Naive B cell (primary cell): Measurements from ENCODE around the gene NECTIN4. TPM values are rescaled to one million over a fixed set of nuclear protein-coding genes. Genes with fewer than 3 reads are reported as not detected.
"Not testable (repeated sequence)": the region's sequence is repeated elsewhere in the genome, so short reads cannot be mapped to it uniquely, and the experiment has no call there.

ENCODE experiments used
- ATAC-seq, 2 donors: fragments of 150-1000 bp; cut with Tn5 transposase; 2 replicates each; pipeline ENCODE4 v1.10.0; 2021; ENCODE audit warnings: low read depth in 2 of 2, mild to moderate bottlenecking in 2 of 2, moderate library complexity in 2 of 2
- DNase-seq: peaks from one replicate; pipeline ENCODE4 v3.0.0; 2022
- H3K27ac Mint-ChIP-seq, 6 donors: one replicate each; pipeline ENCODE4 v1.8.0; 2020 to 2022; ENCODE audit warnings: mild to moderate bottlenecking in 6 of 6, mixed read lengths in 6 of 6, moderate library complexity in 5 of 6, inconsistent platforms in 2 of 6
- H3K27me3 Mint-ChIP-seq, 3 donors: one replicate each; pipeline ENCODE4 v1.8.0; 2021 to 2022; ENCODE audit warnings: mixed read lengths in 3 of 3, mild to moderate bottlenecking in 1 of 3
- H3K36me3 Mint-ChIP-seq, 2 donors: one replicate each; pipeline ENCODE4 v1.8.0; 2020 to 2022; ENCODE audit warnings: mixed read lengths in 2 of 2, inconsistent platforms in 1 of 2, mild to moderate bottlenecking in 1 of 2
- H3K4me1 Mint-ChIP-seq, 3 donors: one replicate each; pipeline ENCODE4 v1.8.0; 2020 to 2022; ENCODE audit warnings: mixed read lengths in 3 of 3, inconsistent platforms in 1 of 3, mild to moderate bottlenecking in 1 of 3, moderate library complexity in 1 of 3
- H3K4me3 Mint-ChIP-seq, 8 donors: one replicate each; pipeline ENCODE4 v1.8.0; 2020 to 2022; ENCODE audit warnings: mild to moderate bottlenecking in 8 of 8, mixed read lengths in 8 of 8, moderate library complexity in 8 of 8, inconsistent platforms in 2 of 8
- H3K9me3 Mint-ChIP-seq, 7 donors: one replicate each; pipeline ENCODE4 v1.8.0; 2020 to 2022; ENCODE audit warnings: mixed read lengths in 7 of 7, mild to moderate bottlenecking in 5 of 7, inconsistent platforms in 2 of 7, moderate library complexity in 1 of 7
- polyA plus RNA-seq, 6 donors: library from polyadenylated mRNA; unstranded; fragments of 300-500 nt; fragmentation: Illumina TruSeq; gene quantifications; one replicate each; pipeline ENCODE4 v1.2.3, GENCODE V29; 2021; ENCODE audit warnings: low read depth in 6 of 6

The NECTIN4 gene
- polyA plus RNA-seq, 6 donors from 2014 or later = not detected

DNA sequence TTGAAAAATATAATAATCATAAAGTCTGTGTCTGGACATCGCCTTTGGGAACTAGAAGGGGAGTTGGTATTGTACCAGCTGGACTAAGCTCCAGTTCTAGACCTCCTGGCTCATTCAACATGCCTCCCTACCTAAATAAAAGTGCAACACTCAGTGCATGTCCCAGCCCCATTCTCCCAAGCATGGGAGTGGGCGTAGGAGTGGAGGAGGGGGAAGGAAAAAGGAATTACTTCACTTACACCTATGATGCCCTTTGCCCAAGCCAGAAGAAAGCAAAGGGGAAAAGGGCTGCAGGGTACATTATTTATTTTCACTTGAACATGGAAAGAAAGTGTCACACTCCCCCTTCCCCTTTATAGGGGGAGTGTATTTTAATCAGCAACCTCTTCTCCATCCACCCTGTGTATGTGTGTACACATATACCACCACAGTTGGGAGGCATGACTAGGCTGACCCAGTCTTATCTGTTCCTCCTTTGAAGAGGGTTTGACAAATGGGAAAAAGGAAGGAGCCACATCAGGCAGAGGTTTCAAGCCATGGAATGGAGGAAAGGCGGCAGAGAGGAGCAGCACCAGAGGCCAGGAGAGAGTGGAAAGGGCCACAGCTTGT, 31.8 kb upstream of the NECTIN4 start:
- H3K4me1 Mint-ChIP-seq = peaks cover 45 to 72% (median 63%) of the 10 kb centered on the region in 3 donors
- H3K27ac Mint-ChIP-seq = peak overlapping the region; percentile 70 to 94 (median 78)
- ATAC-seq (no peak), DNase-seq (no peak)
- H3K9me3 Mint-ChIP-seq = no peaks in the 10 kb centered on the region
- no peaks in the 10 kb centered on the region for H3K27me3 Mint-ChIP-seq
- H3K36me3 Mint-ChIP-seq = peaks cover 0 to 29% of the 10 kb centered on the region in 2 donors
- peak overlapping the region in 6 of 8 donors; percentile 15 to 72 (median 60) for H3K4me3 Mint-ChIP-seq

DNA sequence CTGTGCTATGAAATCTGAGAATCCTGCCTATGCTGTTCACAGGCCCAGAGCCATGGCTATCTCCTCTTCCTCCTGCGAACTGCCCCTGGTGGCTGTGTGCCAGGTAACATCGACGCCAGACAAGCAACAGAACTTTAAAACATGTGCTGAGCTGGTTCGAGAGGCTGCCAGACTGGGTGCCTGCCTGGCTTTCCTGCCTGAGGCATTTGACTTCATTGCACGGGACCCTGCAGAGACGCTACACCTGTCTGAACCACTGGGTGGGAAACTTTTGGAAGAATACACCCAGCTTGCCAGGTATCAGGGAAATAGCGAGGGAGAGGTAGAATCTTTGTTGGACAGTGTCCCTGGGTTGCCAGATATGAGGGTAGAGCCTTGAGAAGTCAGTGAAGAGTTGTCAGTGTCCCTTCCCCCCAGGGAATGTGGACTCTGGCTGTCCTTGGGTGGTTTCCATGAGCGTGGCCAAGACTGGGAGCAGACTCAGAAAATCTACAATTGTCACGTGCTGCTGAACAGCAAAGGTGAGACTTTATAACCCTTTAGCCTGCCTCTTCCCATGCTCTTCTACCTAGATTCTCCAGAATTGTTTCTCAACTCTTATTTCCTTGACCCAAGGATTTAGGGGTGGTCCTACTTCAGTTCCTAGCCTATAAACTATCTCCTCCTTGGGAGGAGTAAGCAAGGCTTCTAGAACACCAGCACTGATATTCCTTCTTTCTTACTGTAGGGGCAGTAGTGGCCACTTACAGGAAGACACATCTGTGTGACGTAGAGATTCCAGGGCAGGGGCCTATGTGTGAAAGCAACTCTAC, 29.9 kb upstream of the NECTIN4 start:
- peaks cover 0 to 20% of the 10 kb centered on the region in 2 donors for H3K36me3 Mint-ChIP-seq
- no peaks in the 10 kb centered on the region for H3K9me3 Mint-ChIP-seq
- peak; percentile 41 for DNase-seq
- peak overlapping the region; percentile 93 to 99 (median 97) for H3K4me3 Mint-ChIP-seq
- peaks cover 47 to 76% (median 74%) of the 10 kb centered on the region in 3 donors for H3K4me1 Mint-ChIP-seq
- peak overlapping the region; percentile 77 to 98 (median 96) for H3K27ac Mint-ChIP-seq
- no peaks in the 10 kb centered on the region for H3K27me3 Mint-ChIP-seq
- ATAC-seq = peak; percentile 29 to 31

DNA sequence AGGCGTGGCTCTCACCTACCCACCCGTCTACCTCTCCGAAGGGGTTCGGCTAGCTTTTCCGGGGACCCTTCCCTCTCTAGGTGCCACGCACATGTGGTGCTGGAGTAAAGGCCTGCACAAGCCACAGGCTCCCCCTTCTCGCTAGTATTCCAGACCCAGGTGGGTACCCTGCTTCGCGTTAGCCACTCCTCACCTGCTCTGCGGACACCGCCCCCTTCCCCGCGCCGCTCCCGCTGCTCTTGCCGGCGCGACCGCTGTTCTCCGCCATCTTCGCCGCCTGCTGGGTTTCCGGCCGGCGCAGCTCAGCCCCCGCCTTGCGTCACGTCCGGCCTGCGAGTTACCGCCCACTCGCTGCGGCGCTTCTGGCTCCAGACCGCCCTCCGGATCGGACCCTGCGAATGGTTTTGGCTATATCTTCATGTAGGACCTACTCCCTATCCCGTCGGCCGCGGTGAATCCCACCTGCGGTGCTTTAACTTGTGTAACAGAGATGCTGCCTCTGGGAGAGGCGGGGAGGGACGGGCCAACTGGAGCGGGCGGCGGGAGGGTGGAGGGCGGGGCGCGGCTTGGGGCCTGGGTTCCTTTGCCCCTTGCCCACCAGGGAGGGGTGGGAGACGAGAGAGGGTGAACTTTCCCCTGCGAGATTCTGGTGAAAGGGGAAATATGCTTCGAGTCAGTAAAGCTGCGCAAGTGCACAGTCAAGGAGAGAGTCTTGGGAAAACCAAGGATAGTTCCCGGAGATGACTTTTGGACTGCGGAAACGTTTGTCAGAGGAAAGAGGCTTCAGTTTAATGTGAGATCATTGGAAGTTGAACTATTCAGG, 28.6 kb upstream of the NECTIN4 start, which contains the start of the genes NIT1 and PFDN2:
TSS of gene NIT1 (plus strand) at position 347 of the 823 bp plus-strand sequence. CDS start at position 419, 72 bp downstream.
TSS of gene PFDN2 (minus strand) at position 279 of the 823 bp plus-strand sequence. CDS start at position 268, 11 bp downstream.
- Mint-ChIP-seq H3K9me3 (no peaks in the 10 kb centered on the region), H3K27ac (peak within 1 kb of the TSS; percentile 95 to 98 (median 96)), H3K4me1 (peaks cover 50 to 87% (median 82%) of the 10 kb centered on the region in 3 donors), H3K36me3 (peaks cover 0 to 11% of the 10 kb centered on the region in 2 donors), H3K27me3 (no peaks in the 10 kb centered on the region), H3K4me3 (peak within 1 kb of the TSS; percentile 93 to 99 (median 97))
- ATAC-seq (peak; percentile 81 to 84), DNase-seq (peak; percentile 85)

DNA sequence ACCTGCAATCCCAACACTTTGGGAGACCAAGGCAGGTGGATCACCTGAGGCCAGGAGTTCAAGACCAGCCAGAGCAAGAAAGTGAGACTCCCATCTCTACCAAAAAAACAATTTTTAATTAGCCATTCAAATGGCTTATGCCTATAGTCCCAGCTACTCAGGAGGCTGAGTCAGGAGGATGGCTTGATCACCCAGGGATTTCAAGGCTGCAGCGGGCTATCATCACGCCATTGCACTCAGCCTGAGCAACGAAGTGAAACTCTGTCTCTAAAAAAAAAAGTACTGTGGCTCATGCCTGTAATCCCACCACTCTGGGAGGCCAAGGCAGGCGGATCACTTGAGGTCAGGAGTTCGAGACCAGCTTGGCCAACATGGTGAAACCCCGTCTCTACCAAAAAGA, 26.6 kb upstream of the NECTIN4 start:
- peaks cover 44 to 87% (median 77%) of the 10 kb centered on the region in 3 donors for H3K4me1 Mint-ChIP-seq

DNA sequence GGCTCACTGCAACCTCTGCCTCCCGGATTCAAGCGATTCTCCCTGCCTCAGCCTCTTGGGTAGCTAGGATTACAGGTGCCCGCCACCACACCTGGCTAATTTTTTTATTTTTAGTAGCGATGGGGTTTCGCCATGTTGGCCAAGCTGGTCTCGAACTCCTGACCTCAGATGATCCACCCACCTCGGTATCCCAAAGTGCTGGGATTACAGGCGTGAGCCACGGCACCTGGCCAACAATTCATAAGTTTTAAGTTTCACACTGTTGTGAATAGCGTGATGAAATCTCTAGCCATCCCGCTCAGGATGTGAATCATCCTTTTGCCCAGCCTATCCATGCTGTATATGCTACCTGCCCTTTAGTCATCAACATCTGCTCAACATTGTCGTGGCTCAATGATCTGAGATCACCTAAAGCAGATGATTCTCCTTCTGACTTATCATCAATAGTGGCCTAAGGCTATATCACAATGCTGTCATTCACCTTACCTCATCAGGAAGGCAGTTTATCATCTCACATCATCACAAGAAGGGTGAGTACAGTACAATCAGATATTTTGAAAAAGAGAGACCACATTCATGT, 25.9 kb upstream of the NECTIN4 start:
- no peaks in the 10 kb centered on the region for H3K27me3 Mint-ChIP-seq
- DNase-seq = no peak
- H3K4me3 Mint-ChIP-seq = peak overlapping the region in 4 of 8 donors; percentile 55 to 99 (median 87)
- H3K9me3 Mint-ChIP-seq = no peaks in the 10 kb centered on the region
- H3K27ac Mint-ChIP-seq = no peak overlapping the region
- no peak for ATAC-seq
- peaks cover 42 to 83% (median 75%) of the 10 kb centered on the region in 3 donors for H3K4me1 Mint-ChIP-seq
- no peaks in the 10 kb centered on the region for H3K36me3 Mint-ChIP-seq

More for the DNA sequence above, 26.6 kb upstream of the NECTIN4 start:
- H3K27ac Mint-ChIP-seq = peak overlapping the region in 2 of 6 donors; percentile 37 to 95
- not testable (repeated sequence) for H3K36me3 Mint-ChIP-seq, ATAC-seq, DNase-seq, H3K27me3 Mint-ChIP-seq, H3K9me3 Mint-ChIP-seq
- peak overlapping the region in 7 of 8 donors; percentile 60 to 99 (median 96) for H3K4me3 Mint-ChIP-seq

DNA sequence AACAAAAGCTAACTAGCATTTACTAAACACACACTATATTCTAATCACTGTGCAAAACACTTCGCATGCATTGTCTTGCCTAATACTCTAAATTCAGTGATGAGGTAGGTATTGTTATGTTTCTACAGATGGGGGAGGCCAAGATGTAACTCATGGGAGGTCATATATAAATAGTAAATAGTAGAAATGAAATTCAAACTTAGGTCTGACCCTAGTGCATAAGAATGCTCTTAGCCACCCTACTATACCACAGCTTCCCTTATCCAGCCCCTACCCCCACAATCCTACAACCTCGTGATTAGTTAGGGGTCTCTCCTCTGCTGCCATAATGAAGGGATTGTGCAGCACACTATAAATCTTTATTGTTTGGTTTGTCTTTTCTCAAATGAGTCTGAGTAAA, 25.2 kb upstream of the NECTIN4 start:
- H3K36me3 Mint-ChIP-seq = no peaks in the 10 kb centered on the region
- peak overlapping the region in 2 of 6 donors; percentile 27 to 66 for H3K27ac Mint-ChIP-seq
- ATAC-seq (no peak), DNase-seq (no peak)
- H3K9me3 Mint-ChIP-seq = no peaks in the 10 kb centered on the region
- H3K4me1 Mint-ChIP-seq = peaks cover 37 to 78% (median 68%) of the 10 kb centered on the region in 3 donors
- H3K4me3 Mint-ChIP-seq = peak overlapping the region in 1 of 8 donors; percentile 44
- H3K27me3 Mint-ChIP-seq = no peaks in the 10 kb centered on the region

DNA sequence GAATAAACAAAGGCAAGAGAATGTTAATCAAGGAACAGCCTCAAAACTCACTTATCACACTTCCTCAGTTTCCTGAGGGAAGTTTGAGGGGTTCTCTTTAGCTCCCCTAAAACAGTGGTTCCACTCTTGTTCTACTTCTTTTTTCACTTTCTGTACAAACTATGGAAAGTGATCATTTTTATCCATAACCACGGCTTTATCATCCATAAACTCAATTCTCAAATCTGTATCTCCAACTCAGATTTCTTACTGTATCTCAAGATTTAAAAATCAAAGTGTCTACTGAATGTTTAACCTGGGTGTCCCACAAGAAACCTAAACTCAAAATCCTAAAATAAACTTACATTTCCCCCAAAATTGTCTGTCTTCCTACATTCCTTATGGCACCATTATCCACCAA, 24.6 kb upstream of the NECTIN4 start:
- ATAC-seq (no peak), DNase-seq (no peak)
- peaks cover 33 to 75% (median 62%) of the 10 kb centered on the region in 3 donors for H3K4me1 Mint-ChIP-seq
- peak overlapping the region in 2 of 6 donors; percentile 27 to 66 for H3K27ac Mint-ChIP-seq
- no peaks in the 10 kb centered on the region for H3K36me3 Mint-ChIP-seq
- H3K9me3 Mint-ChIP-seq = no peaks in the 10 kb centered on the region
- H3K4me3 Mint-ChIP-seq = peak overlapping the region in 2 of 8 donors; percentile 27 to 44
- H3K27me3 Mint-ChIP-seq = no peaks in the 10 kb centered on the region

DNA sequence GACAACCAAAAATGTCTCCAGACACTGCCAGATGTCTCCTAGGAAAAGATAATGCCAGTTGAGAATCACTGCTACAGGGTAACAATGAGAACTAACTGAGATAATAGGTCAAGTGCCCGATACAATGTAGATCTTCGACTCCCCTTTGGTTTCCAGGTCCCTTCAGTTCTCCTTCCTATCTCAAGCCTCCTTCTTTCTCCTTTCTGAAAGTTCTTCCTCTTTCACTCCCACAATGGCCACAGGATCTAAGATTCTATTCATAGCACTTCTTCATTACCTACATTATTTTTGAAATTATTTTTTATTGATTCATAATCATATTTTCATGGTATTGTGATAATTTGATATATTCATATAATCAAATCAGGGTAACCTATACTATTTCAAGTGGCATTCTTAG, 22.2 kb upstream of the NECTIN4 start:
- Mint-ChIP-seq H3K27ac (peak overlapping the region in 2 of 6 donors; percentile 12 to 56), H3K9me3 (no peaks in the 10 kb centered on the region), H3K36me3 (no peaks in the 10 kb centered on the region), H3K4me3 (peak overlapping the region in 1 of 8 donors; percentile 2), H3K27me3 (no peaks in the 10 kb centered on the region), H3K4me1 (peaks cover 30 to 58% (median 43%) of the 10 kb centered on the region in 3 donors)
- no peak for ATAC-seq
- DNase-seq = no peak

DNA sequence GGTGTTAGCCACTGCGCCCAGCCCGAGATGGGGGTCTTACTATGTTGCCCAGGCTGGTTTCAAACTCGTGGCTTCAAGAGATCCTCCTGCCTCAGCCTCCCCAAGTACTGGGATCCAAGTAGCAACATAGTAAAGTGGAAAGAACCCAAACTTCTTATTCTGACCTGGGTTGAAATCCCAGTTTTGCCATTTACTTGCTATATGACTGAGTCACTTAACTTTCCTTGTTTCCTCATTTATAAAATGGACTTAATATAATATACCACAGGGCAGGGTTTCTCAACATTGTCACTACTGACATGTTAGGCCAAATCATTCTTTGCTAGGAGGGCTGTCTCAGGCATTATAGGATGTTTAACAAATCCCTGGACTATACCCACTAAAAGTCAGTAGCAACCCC, 21.8 kb upstream of the NECTIN4 start:
- Mint-ChIP-seq H3K36me3 (no peaks in the 10 kb centered on the region), H3K27me3 (no peaks in the 10 kb centered on the region), H3K9me3 (no peaks in the 10 kb centered on the region), H3K4me3 (peak overlapping the region in 1 of 8 donors; percentile 2), H3K27ac (peak overlapping the region in 2 of 6 donors; percentile 12 to 90), H3K4me1 (peaks cover 31 to 57% (median 43%) of the 10 kb centered on the region in 3 donors)
- ATAC-seq (no peak), DNase-seq (no peak)

DNA sequence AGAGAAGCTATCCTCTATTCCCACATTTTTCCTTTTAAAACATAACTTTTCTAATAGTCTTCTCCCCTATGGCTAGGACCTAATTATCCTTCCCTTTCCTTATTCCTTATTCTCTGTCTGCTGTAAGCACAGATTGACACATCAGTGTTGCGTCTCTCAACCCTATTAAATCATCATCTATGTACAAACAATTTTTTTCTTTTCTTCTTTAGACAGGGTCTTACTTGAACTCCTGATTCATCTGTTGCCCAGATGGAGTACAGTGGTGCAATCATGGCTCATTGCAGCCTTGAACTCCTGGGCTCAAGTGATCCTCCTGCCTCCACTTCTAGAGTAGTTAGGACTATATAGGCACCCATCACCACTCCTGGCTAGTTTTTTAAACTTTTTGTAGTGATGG, 17.1 kb upstream of the NECTIN4 start:
- Mint-ChIP-seq H3K9me3 (no peaks in the 10 kb centered on the region), H3K4me1 (peaks cover 8 to 32% (median 17%) of the 10 kb centered on the region in 3 donors), H3K4me3 (no peak overlapping the region), H3K27ac (no peak overlapping the region), H3K36me3 (no peaks in the 10 kb centered on the region), H3K27me3 (no peaks in the 10 kb centered on the region)
- ATAC-seq (no peak), DNase-seq (no peak)

DNA sequence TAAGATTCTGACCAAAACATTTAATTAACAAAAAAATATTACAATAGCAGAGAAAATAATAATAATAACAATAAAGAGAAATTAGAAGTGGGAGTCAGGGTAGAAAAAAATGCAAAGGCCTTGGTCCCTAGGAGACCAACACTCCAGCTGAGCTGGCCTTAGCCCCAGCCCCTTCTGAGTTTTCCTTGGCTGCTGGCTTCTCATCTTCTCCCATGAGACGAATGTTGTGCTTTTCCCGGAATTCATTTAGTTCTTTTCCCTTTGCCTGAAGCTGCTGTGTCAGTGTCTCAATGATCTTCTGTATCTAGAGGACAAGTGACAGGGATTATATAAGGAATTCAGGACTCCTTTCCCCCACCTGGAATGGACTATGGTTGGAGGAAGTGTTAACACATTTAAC, 11.2 kb upstream of the NECTIN4 start:
- Mint-ChIP-seq H3K27me3 (peaks cover 0 to 6% (median 0%) of the 10 kb centered on the region in 3 donors), H3K4me3 (peak overlapping the region in 2 of 8 donors; percentile 30)

DNA sequence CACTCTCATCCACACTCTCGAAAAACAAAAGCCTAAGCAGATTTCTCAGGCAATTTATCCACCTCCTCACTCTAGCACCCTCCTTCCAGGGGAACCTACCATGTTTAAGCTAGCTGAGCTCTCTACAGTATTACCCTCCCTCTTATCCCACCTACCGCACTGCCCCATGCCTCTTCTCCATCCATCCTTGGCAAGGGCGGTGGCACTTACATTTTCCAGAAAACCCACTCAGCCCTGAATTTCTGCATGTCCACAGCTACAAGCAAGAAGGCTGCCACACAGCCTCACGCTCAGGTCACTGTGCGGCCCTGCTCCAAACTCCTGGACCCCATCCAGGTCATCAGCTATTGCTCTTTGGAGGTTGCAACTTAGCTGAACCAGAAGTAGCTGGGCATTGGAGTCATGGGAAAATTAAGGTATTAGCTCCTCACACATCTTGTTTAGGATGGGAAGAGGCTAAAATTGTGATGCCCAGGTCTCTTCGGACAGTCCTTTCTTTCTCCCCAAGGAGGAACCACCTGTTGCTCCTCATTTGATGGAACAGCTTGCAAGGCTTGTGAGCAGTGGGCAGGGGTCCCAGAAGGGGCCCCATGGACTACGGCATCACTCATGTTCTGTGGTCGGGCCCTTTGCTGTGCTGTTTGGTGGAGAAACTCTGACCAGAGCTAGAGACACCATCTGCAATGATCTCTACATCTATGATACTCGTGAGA, 9.9 kb upstream of the NECTIN4 start:
- H3K4me1 Mint-ChIP-seq = peaks cover 28 to 29% (median 28%) of the 10 kb centered on the region in 3 donors
- peak overlapping the region in 5 of 6 donors; percentile 36 to 76 (median 66) for H3K27ac Mint-ChIP-seq
- H3K27me3 Mint-ChIP-seq = peaks cover 0 to 6% (median 0%) of the 10 kb centered on the region in 3 donors

More for the DNA sequence above, 11.2 kb upstream of the NECTIN4 start:
- DNase-seq = no peak
- no peak for ATAC-seq
- H3K27ac Mint-ChIP-seq = peak overlapping the region in 1 of 6 donors; percentile 35
- no peaks in the 10 kb centered on the region for H3K36me3 Mint-ChIP-seq
- H3K4me1 Mint-ChIP-seq = peaks cover 28 to 35% (median 34%) of the 10 kb centered on the region in 3 donors
- H3K9me3 Mint-ChIP-seq = peaks cover 0 to 5% (median 0%) of the 10 kb centered on the region in 7 donors

More for the DNA sequence above, 9.9 kb upstream of the NECTIN4 start:
- DNase-seq = no peak
- no peak for ATAC-seq
- peaks cover 0 to 5% (median 0%) of the 10 kb centered on the region in 7 donors for H3K9me3 Mint-ChIP-seq
- H3K4me3 Mint-ChIP-seq = peak overlapping the region; percentile 67 to 95 (median 86)
- no peaks in the 10 kb centered on the region for H3K36me3 Mint-ChIP-seq
